Epithelial cell of esophagus (primary cell): Measurements from ENCODE around the gene ARHGAP9.

ENCODE experiments used
- DNase-seq: peaks from one replicate; pipeline ENCODE4 v3.0.0; 2010; ENCODE audit warnings: low read depth
- H3K4me3 ChIP-seq: 2 replicates; pipeline ENCODE4 v1.5.1; 2011; ENCODE audit warnings: mild to moderate bottlenecking, low read length, control low read depth
- TF ChIP-seq, protein P1 (sequence below): IDR thresholded peaks from 2 replicates; pipeline ENCODE4 v1.5.1; 2011; ENCODE audit warnings: low read depth, mild to moderate bottlenecking, low read length, control low read depth, inconsistent platforms; ENCODE audit not compliant: insufficient read depth; ENCODE audit errors: missing control alignments

ARHGAP9 gene

DNA sequence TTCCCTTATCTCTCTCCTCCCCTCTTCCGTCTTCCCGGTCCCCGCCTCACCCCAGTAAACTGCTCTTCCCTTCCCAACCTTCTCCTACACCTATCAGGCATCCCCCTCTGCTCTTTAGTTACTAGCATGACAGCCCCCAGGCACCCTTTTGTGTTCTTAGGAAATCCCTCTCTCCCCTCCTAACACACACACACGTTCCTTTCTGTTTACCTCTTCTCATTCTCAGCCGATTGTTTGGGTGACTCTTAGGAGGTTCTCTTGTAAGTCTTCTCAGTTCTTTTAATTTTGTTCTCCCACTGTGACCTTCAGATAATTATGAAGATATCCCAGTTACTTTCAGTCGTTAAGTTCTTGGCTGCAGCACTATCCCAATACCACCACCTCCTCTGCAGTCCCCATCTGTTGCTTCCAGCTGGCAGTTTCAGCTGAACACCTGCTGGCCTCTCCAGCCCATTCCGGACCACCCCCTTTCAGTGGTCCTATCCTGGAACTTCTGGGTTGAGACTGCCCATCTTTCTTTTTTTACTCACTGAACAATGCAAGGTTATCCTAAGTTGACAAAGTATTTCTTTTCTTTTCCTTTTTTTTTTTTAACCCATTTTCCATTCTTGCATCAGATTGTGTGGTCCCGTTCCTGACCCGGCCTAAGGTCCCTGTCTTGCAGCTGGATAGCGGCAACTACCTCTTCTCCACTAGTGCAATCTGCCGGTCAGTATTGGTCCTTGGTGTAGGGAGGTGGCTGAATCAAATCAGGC is 8.9 kb upstream of the ARHGAP9 start:
- TF ChIP-seq, protein P1, sequence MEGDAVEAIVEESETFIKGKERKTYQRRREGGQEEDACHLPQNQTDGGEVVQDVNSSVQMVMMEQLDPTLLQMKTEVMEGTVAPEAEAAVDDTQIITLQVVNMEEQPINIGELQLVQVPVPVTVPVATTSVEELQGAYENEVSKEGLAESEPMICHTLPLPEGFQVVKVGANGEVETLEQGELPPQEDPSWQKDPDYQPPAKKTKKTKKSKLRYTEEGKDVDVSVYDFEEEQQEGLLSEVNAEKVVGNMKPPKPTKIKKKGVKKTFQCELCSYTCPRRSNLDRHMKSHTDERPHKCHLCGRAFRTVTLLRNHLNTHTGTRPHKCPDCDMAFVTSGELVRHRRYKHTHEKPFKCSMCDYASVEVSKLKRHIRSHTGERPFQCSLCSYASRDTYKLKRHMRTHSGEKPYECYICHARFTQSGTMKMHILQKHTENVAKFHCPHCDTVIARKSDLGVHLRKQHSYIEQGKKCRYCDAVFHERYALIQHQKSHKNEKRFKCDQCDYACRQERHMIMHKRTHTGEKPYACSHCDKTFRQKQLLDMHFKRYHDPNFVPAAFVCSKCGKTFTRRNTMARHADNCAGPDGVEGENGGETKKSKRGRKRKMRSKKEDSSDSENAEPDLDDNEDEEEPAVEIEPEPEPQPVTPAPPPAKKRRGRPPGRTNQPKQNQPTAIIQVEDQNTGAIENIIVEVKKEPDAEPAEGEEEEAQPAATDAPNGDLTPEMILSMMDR = no peak
- DNase-seq = no peak

DNA sequence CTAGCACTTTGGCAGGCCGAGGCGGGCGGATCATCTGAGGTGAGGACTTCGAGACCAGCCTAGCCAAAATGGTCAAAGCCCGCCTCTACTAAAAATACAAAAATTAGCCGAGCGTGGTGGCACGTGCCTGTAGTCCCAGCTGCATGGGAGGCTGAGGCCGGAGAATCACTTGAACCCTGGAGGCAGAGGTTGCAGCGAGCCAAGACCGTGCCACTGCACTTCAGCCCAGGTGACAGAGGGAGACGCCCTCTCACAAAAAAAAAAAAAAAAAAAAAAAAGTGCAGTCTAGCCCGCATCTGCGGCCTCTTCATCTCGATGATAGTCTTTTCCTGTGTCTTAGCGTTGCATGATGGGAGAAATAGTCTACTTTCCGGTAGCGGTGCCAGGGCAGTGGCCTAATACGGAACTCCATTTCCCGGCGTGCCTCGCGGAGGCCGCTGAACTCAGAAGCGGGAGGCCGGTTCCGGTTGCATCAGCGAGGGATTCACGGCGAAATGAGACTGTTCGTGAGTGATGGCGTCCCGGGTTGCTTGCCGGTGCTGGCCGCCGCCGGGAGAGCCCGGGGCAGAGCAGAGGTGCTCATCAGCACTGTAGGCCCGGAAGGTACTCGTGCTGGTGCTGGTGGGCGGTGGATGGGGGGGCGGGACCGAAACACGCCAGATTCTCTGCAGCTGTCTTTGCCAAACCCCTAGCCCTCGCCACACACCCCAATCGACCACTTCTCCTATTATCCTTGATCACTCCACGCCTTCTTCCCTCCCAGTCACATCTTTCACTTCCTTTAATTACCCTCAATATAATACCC is 8.1 kb upstream of the ARHGAP9 start, which contains the start of gene MARS1:
TSS of gene MARS1 (plus strand) at position 472 of the 805 bp plus-strand sequence. CDS start at position 495, 23 bp downstream.
- peak within 1 kb of the TSS; percentile 90 for H3K4me3 ChIP-seq
- TF ChIP-seq, protein P1 = no peak
- DNase-seq = peak; percentile 98

More for the DNA sequence above, 8.9 kb upstream of the ARHGAP9 start:
- peak overlapping the region; percentile 90 for H3K4me3 ChIP-seq

DNA sequence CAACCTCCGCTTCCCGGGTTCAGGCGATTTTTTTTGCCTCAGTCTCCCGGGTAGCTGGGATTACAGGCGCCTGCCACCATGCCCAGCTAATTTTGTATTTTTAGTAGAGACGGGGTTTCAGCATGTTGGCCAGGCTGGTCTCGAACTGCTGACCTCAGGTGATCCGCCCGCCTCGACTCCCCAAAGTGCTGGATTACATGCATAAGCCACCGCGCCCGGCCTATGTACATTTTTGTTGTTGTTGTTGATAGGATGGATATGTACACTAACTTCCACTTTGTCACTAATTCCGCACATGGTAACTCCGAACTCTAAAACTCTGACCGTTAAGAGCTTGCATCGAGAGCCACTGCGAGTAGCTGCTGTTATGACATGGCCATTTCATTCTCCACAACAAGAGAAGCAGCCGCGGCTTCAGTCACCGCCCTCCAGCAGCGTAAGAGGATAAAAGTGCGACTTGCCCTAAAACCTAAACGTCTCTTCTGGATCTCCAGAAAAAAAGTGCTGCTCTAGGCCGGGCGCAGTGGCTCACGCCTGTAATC is 7.5 kb upstream of the ARHGAP9 start:
- peak overlapping the region; percentile 28 for H3K4me3 ChIP-seq
- DNase-seq = no peak
- TF ChIP-seq, protein P1 = no peak

DNA sequence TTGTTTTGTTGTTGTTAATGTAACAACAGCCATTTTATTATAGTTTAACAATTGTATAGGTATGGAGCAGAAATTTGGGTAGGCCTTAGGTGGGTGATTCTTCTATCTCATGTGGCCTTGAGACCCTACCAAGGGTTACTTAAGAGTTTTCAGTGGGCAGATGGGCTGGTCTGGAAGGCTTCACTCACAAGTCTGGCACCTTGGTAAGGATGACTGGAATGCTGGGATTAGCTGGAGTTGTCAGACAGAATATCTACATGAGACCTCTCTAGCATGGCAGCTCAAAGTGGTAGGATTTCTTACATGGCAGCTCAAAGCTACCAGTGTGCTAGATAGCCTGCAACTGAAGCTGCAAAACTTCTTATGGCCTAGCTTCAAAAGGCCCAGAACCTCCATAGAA is 6.0 kb upstream of the ARHGAP9 start:
- DNase-seq = no peak
- TF ChIP-seq, protein P1 = no peak
- no peak overlapping the region for H3K4me3 ChIP-seq

DNA sequence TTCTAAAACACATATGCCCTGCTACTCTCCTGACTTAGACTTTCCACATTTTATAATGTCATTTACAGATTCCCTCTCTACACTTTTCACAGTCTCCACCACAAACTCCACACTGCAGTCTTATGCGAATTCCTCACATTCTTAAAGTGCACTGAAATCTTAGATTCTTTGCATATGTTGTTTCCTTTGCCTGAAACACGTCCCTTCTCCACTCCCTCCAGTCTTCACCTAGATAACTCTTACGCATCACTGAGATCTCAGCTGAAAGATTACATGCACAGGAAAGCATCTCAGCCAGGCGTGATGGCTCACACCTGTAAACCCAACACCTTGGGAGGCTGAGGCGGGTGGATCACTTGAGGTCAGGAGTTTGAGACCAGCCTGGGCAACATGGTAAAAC is 3.8 kb upstream of the ARHGAP9 start:
- no peak overlapping the region for H3K4me3 ChIP-seq
- no peak for DNase-seq
- TF ChIP-seq, protein P1 = no peak

DNA sequence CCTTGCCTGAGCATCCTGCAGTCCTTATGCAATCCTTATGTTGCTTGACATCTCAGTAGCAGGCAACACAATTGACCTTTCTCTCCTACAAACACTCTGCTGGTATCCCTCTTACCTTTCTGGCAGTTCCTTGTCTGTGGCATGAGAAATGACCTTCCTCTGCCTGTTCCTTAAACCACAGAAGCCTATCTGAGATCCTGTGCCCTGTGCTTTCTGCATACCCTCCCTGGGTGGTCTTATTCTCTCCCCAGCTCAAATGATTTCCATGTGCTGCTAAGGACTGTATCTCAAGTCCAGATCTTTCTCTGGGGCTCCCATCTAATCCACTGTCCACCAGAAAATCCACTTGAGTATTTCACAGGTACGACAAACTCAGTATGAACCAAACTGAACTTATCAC is 2.0 kb upstream of the ARHGAP9 start:
- TF ChIP-seq, protein P1 = no peak
- DNase-seq = no peak
- no peak overlapping the region for H3K4me3 ChIP-seq
